Astrocyte of the cerebellum (primary cell): Measurements from ENCODE around the gene TRIP12.

Experiments used
- DNase-seq: peaks from one replicate; pipeline ENCODE4 v3.0.0-alpha.2; 2011; ENCODE audit warnings: low read depth
- H3K4me3 ChIP-seq: 2 replicates; pipeline ENCODE4 v1.5.1; 2011; ENCODE audit warnings: mild to moderate bottlenecking, low read depth, low read length, moderate library complexity
- in situ Hi-C: cut with HindIII; loops from 2 replicates; pipeline ENCODE4 v1.10.0; 2017; ENCODE audit warnings: low sequenced_read_pairs
- TF ChIP-seq, protein P1 (sequence below): IDR thresholded peaks from 2 replicates; pipeline ENCODE4 v1.5.1; 2012; ENCODE audit warnings: low read length, low read depth, moderate library complexity, mild to moderate bottlenecking; ENCODE audit errors: missing control alignments

The TRIP12 gene

DNA sequence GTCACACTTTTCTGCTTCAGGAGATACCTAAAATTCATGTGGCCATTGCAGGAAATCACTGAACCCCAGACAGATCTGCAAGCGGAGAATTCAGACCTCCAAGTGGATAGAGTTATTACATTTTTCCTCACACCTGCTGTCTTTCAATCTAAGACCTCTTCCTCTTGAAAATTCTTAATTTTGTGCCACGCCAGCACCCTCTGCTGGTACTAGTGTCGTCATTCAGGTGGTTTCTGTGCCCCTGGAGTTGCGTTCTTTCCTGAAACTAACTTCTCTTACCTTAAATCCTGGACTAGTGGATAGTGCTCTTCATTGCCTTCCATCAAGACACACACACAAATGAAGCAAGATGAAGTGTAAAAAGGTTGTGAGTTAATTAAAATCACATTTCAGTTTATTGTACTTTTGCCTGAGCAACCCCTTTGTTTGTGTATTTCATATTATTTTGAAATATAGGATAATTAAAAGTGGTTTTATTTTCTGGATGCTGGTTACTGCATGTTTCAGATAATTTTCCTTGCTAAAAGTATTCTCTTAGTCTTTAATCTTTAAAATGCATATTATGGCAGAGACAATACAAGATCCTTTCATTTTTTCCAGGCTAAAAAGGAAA is 205.8 kb downstream of the TRIP12 start:
- no peak overlapping the region for H3K4me3 ChIP-seq
- no peak for DNase-seq
- TF ChIP-seq, protein P1, sequence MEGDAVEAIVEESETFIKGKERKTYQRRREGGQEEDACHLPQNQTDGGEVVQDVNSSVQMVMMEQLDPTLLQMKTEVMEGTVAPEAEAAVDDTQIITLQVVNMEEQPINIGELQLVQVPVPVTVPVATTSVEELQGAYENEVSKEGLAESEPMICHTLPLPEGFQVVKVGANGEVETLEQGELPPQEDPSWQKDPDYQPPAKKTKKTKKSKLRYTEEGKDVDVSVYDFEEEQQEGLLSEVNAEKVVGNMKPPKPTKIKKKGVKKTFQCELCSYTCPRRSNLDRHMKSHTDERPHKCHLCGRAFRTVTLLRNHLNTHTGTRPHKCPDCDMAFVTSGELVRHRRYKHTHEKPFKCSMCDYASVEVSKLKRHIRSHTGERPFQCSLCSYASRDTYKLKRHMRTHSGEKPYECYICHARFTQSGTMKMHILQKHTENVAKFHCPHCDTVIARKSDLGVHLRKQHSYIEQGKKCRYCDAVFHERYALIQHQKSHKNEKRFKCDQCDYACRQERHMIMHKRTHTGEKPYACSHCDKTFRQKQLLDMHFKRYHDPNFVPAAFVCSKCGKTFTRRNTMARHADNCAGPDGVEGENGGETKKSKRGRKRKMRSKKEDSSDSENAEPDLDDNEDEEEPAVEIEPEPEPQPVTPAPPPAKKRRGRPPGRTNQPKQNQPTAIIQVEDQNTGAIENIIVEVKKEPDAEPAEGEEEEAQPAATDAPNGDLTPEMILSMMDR = peak; percentile 54
- in situ Hi-C loops = no loop called here

DNA sequence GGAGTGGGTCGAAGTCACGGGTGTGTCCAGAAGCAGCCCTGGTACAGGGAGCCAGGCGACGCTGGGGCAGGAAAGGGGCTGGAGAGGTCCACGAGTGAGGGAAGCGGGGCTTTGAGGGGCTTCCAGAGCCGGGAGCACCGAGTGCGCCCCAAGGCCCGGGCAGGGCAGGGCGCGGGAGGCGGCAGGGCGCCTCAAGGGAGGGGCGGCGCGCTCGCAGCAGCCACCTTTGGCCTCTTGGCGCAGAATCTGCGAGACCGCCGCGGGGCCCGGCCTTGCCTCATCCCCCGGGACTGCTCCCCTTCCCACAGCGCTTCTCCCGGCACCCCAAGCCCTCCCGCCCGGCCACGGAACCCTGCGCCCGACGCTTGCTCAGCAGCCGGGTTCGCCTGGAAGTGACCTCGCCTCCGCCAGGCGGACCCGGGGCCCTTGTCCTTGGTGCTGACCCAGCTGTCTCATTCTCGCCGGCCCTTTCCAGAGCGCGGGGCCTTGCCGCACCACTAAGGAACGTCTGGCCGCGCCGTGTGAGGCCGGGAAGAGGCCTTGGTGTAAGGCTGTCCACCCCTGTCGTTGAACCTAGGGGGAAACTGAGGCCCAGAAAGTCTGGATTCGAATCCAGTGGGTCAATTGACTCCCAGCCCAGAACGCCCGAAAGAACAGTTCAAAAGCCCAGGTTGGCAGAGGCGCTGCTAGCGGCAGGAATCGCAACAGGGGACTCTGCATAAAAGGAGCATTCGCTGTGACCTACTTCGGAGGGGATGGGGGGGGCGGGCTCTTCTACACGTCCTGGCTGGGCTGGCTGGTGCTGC is 206.9 kb downstream of the TRIP12 start:
- in situ Hi-C loops = no loop called here
- TF ChIP-seq, protein P1 = no peak
- peak overlapping the region; percentile 48 for H3K4me3 ChIP-seq
- DNase-seq = peak; percentile 11

DNA sequence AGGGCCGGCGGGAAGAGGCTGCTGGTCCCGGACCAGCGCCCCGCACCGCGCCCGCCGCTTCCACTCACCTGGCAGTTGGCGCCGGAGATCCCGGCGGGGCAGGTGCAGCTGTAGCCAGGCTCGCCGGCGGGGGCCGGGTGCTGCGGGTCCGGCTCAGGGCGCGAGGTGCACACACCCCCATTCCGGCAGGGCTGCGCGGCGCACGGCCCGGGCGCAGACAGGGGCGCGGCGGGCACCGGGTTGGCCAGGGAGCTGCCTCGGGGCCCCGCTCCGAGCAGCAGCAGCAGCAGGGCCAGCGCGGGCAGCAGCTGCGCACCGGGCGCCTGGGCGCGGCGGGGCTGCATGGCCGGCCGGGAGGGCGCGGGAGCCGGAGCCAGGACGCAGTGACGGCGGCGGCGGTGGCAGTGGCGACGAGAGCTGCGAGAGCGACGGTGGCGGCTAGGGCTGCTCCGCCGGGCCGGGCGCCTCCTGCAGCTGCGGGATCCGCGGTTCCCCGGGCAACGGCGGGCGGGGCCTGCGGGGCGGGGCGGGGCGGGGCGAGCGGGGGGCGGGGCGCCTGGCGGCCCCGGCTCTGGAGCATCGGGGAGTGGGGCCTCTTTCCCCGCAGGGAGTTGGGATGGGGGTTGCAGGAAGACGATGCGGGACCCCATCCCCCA is 207.6 kb downstream of the TRIP12 start, which contains the start of gene DNER:
Gene DNER, minus strand, starts transcription at position 476 of the 656 bp plus-strand sequence. Its CDS starts 132 bp downstream, at position 344.
- DNase-seq = no peak
- in situ Hi-C loops = no loop called here
- H3K4me3 ChIP-seq = peak within 1 kb of the TSS; percentile 48
- TF ChIP-seq, protein P1 = no peak
